ENCODE data around the gene SLC16A13.
"Not testable (repeated sequence)": the region's sequence is repeated elsewhere in the genome, so short reads cannot be mapped to it uniquely, and the experiment has no call there.

SLC16A13 gene

GRCh38 chr17:7058831-7059447 is 23.1 kb downstream of the SLC16A13 start:
- FAIRE-seq: no peak
- no peak for DNase-seq (ENCODE audit: insufficient read length, low spot score)

GRCh38 chr17:7060165-7060891 is 24.5 kb downstream of the SLC16A13 start:
- FAIRE-seq: peak; percentile 70
- DNase-seq (ENCODE audit: insufficient read length, low spot score): peak; percentile 73

GRCh38 chr17:7063518-7064094 is 27.8 kb downstream of the SLC16A13 start:
- FAIRE-seq (no peak), DNase-seq (ENCODE audit: insufficient read length, low spot score) (no peak)

- DNase-seq (ENCODE audit: insufficient read length, low spot score) (no peak), FAIRE-seq (no peak)
Measured at GRCh38 chr17:7064261-7064660, 28.4 kb downstream of the SLC16A13 start.

- no peak for FAIRE-seq
Measured at GRCh38 chr17:7067198-7067597, 31.4 kb downstream of the SLC16A13 start.

GRCh38 chr17:7068268-7068667 is 32.5 kb downstream of the SLC16A13 start:
- DNase-seq (ENCODE audit: insufficient read length, low spot score) (no peak), FAIRE-seq (no peak)

More at GRCh38 chr17:7067198-7067597, 31.4 kb downstream of the SLC16A13 start:
- DNase-seq (ENCODE audit: insufficient read length, low spot score): no peak

- FAIRE-seq (no peak), DNase-seq (ENCODE audit: insufficient read length, low spot score) (no peak)
Measured at GRCh38 chr17:7070712-7071111, 34.9 kb downstream of the SLC16A13 start.

GRCh38 chr17:7072406-7072805 is 36.6 kb downstream of the SLC16A13 start:
- no peak for DNase-seq (ENCODE audit: insufficient read length, low spot score)
- no peak for FAIRE-seq

- DNase-seq (ENCODE audit: insufficient read length, low spot score): no peak
- FAIRE-seq: no peak
Measured at GRCh38 chr17:7074931-7075330, 39.1 kb downstream of the SLC16A13 start.

- FAIRE-seq (no peak), DNase-seq (ENCODE audit: insufficient read length, low spot score) (no peak)
Measured at GRCh38 chr17:7077911-7078546, 42.2 kb downstream of the SLC16A13 start.

- FAIRE-seq (no peak), DNase-seq (ENCODE audit: insufficient read length, low spot score) (no peak)
Measured at GRCh38 chr17:7078711-7079110, 42.9 kb downstream of the SLC16A13 start.

GRCh38 chr17:7079581-7080455 is 44.0 kb downstream of the SLC16A13 start, which contains the start of gene CLEC10A:
Gene CLEC10A, minus strand, starts transcription at chr17:7080251. Its CDS starts 1,439 bp downstream, at chr17:7078812.
- no peak for FAIRE-seq
- DNase-seq (ENCODE audit: insufficient read length, low spot score): no peak

- DNase-seq (ENCODE audit: insufficient read length, low spot score) (no peak), FAIRE-seq (no peak)
Measured at GRCh38 chr17:7080456-7081041, 44.7 kb downstream of the SLC16A13 start.

- no peak for FAIRE-seq
- DNase-seq (ENCODE audit: insufficient read length, low spot score): no peak
Measured at GRCh38 chr17:7081341-7082062, 45.7 kb downstream of the SLC16A13 start.

- FAIRE-seq: no peak
Measured at GRCh38 chr17:7083592-7083991, 47.8 kb downstream of the SLC16A13 start.

GRCh38 chr17:7084088-7084487 is 48.3 kb downstream of the SLC16A13 start:
- FAIRE-seq: no peak
- no peak for DNase-seq (ENCODE audit: insufficient read length, low spot score)

More at GRCh38 chr17:7083592-7083991, 47.8 kb downstream of the SLC16A13 start:
- no peak for DNase-seq (ENCODE audit: insufficient read length, low spot score)

- not testable (repeated sequence) for FAIRE-seq; DNase-seq (ENCODE audit: insufficient read length, low spot score)
Measured at GRCh38 chr17:7088442-7088841, 52.6 kb downstream of the SLC16A13 start.

- FAIRE-seq; DNase-seq (ENCODE audit: insufficient read length, low spot score): not testable (repeated sequence)
Measured at GRCh38 chr17:7089570-7089969, 53.8 kb downstream of the SLC16A13 start.

Data from HTR-8/SVneo (cell line).